Right renal pelvis (tissue), 4 donors: ENCODE measurements around the gene CUX1. TPM values are rescaled to one million over a fixed set of nuclear protein-coding genes. Genes with fewer than 3 reads are reported as not detected.

Experiments used
- DNase-seq, 4 donors: peaks; one replicate each; pipeline ENCODE4 v3.0.0-alpha.2; 2013; ENCODE audit warnings: low read depth in 4 of 4, low spot score in 3 of 4, missing footprints in 1 of 4
- polyA plus RNA-seq, 4 donors: library from polyadenylated mRNA; unstranded; fragments of 120-200 nt; gene quantifications; one replicate each; pipeline ENCODE4 v1.2.1, GENCODE V29; 2013; ENCODE audit not compliant: insufficient read length in 4 of 4

The CUX1 gene
- polyA plus RNA-seq, 4 donors = 93.0 to 111 (median 107) TPM

DNA sequence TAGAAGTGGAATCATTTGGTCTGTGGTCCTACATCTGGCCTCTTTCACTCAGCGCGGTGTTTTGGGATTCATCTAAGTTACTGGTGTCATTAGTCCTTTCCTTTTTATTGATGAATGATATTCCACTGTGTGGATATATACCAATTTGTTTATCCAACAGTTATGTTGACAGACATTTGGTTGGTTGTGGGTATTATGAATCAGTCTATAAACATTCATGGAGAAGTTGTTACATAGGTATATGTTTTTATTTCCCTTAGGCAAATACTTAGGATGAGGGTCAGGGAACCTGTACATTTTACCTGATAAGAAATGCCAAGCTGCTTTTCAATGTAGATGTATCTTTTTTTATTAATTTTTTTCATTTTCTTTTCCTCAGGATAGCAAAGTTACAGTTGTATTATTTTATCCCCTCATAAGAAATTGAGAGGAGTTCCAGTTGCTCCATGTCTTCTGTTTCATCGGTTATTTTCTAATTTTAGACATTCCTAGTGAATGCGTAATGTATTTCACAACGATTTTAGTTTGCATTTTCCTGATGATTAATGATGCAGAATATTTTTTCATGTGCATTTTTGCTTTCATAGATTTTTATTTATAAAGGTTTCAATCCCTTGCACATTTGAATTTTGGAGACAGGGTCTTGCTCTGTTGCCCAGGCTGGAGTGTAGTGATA is 265.4 kb downstream of the CUX1 start:
- no peak for DNase-seq

GRCh38 chr7:102085218-102085772 is 267.9 kb downstream of the CUX1 start:
- DNase-seq = no peak

DNA sequence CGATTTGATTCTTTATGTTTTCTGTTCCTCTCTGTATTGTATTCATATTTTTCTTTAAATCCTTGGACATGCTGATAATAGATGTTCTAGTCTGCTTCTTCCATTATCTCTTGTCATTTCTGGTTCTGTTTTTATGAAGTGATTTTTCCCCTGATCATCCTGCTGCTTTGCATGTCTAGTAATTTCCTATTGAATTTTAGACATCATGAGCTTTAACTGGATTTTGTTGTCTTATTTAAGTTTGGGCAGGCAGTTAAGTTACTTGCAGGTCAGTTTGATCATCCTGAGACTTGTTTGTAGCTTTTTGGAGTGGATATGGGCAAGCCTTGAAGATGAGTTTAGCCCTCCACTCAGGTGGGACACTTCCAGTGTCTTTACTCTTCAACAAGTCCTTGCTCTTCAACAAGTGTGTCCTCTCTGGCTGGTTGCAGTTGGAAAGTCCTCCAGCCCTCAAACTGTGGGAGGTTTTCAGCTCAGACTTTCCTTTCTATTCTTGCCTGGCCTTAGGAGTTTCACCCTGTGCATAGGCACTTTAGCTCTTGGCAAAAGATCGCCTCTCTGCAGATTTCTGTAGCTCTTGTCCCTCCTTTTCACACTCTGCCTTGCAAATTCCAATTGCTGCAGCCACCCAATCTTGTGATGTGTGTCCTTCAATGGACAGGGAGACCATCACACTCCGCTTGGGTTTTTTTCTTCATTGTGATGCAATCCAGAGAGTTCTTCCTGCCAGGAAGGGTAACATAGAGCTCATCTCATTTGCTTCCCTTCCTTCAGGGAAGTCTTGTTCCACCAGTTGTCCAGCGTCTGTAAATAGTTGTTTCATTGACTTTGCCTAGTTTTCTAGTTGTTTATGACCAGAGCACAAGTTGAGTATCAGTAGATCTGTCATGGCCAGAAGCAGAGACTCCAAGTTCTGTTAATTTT is 272.0 kb downstream of the CUX1 start:
- DNase-seq = no peak

GRCh38 chr7:102093599-102094315 is 276.3 kb downstream of the CUX1 start:
- DNase-seq = no peak

DNA sequence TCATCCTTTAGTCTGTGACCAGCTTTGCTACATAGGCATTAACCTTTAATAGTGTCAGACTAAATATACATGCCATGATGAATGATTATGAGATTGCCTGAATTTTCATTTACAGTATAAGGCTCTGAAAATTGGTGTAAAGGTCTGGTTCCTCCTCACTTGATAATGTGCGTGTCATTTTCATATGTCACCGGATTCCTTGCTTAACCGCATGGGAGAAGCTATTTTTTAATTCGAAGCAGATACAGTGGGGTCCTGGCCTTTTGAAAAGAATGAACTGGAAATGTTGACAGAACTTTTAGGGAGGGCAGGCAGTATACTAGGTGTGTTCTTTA is 276.9 kb downstream of the CUX1 start:
- DNase-seq = no peak

- no peak for DNase-seq
These were observed 278.0 kb downstream of the CUX1 start for GRCh38 chr7:102095321-102096011.

GRCh38 chr7:102096012-102096332 is 278.5 kb downstream of the CUX1 start:
- DNase-seq = no peak

GRCh38 chr7:102096706-102097427 is 279.4 kb downstream of the CUX1 start:
- DNase-seq = no peak

DNA sequence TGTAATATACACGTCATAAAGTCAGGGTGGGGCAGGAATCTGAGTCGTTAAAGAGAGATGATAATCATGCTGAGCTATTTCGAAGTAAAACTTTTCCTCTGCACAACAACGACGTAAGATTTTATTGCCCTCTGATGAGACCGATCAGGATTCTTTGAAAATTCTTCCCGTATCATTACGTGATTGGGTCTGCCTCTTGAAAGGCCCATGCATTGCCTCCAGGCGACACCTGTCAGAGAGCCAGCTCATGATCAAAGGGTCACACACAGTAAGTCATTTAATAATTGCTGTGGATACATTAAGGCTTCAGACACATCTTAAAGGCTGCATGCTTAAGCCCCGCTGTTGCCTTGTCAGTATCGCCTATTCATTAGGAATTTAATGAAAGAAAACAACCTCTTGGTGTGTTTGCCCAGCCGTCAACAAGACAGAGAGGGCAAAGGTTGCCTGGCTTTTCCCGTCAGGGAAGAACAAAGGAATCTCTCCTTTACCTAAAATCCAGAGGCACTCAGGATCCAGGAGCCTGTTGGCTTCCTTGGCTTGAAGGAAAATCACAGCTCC is 280.3 kb downstream of the CUX1 start:
- DNase-seq = no peak

DNA sequence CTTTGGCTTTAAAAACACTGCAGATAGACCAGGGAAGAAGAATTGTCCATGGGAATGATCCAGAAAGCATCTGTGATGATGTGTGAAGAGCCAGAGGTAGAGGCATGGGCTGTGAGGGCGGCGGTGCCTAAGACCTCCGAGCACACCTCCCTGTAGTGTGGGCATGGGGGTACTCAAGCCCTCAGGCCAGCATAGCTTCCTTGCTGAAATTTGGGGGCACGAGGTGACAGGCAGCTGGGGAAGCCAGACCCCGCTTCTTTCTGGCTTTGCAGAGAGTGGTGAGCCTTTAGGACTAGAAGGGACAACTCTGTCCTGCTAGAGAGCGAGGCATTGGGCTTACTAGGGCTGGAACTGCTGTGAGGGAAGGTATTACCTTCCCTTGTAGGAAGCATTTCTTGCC is 281.6 kb downstream of the CUX1 start:
- no peak for DNase-seq

DNA sequence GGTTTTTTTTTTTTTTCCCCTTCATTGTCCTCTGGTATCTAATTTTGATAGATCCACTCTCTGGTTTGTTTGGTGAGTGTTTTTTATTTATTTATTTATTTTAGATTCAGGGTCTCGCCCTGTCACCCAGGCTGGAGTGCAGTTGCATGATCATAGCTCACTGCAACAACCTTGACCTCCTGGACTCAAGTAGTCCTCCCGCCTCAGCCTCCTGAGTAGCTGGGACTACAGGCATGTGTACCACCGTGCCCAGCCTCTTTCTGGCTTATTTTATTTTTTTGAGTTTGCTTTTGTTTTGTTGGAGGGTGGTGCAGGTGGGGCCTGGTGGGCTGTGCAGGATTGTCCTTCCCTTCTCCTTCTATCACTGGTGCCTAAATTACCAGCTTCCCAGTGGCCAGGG is 282.0 kb downstream of the CUX1 start:
- no peak for DNase-seq

GRCh38 chr7:102101111-102101551 is 283.7 kb downstream of the CUX1 start:
- DNase-seq = no peak

DNA sequence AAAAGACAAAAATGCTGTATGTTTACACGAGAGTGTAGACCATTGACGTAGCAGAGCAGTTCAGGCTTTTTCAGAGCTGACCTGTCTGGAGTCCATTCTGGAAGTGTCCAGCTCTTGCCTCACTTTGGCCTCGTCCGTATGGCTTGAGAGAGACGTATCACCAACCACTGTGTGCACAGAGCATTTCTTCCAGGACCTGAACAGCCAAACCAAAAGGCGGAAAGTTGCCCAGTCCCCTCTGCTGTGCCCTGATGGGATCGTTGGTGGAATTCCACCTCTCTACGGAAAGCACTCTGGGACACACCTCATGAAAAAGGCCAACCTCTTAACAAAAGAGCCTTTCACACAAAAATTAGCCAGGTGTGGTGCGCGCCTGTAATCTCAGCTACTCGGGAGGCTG is 284.5 kb downstream of the CUX1 start:
- no peak for DNase-seq

- DNase-seq = no peak
These were observed 285.6 kb downstream of the CUX1 start for GRCh38 chr7:102103027-102103372.

GRCh38 chr7:102104245-102104644 is 286.8 kb downstream of the CUX1 start:
- no peak for DNase-seq

DNA sequence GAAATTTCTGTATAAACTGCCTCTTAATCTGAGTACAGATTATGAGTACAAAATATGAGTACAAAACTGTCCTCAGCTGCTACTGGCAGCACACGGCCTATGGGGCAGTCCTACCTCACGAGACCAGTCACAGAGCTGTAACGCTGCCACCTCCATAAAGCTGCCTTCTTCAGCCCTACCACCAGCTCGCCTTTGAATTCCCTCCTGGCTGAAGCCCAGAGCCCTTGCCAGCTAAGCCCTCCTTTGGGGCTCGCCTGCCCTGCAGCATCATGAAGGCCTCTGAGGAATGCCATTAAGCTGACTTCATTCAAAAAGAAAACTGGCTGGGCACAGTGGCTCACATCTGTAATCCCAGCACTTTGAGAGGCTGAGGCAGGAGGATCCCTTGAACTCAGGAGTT is 289.2 kb downstream of the CUX1 start:
- no peak for DNase-seq

DNA sequence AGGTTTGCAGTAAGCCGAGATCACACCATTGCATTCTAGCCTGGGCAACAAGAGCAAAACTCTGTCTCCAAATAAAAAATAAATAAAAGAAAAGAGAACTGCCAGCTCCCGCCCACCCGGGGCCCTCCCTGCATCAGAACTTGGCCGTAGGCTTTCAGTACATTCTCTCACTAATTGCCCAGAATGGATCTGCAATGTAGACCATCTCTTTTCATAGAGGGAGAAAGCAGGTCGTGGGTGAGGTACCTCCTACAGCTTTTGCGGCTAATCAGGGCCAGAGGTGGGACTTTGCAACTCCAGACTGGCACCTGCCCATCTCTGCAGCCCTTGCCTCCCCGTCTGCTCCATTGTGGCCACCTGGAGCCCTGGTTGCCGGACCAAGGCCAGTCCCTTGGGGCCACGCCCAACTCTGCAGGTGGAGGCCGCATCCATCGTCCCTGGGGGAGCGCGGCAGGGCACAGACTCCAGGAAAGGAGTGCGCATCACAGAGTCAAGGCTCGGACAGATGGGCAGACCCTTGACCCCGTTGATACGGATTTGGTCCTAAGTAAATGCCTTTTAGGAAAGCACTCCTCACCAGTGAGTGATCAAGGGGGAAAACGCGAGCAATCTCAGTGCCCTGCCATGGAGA is 290.2 kb downstream of the CUX1 start:
- DNase-seq = no peak

- DNase-seq = no peak
These were observed 293.9 kb downstream of the CUX1 start for GRCh38 chr7:102111061-102112041.
